Left colon (tissue), 2 donors: ENCODE measurements around the gene CHRM3. TPM values are rescaled to one million over a fixed set of nuclear protein-coding genes. Genes with fewer than 3 reads are reported as not detected.
"Not testable (repeated sequence)": the region's sequence is repeated elsewhere in the genome, so short reads cannot be mapped to it uniquely, and the experiment has no call there.

Experiments used
- ATAC-seq: fragments of 200-7000 bp; cut with Tn5 transposase; one replicate; pipeline ENCODE4 v1.9.1; 2020; ENCODE audit warnings: mild to moderate bottlenecking, moderate library complexity
- DNase-seq, 2 donors: peaks; one replicate each; pipeline ENCODE4 v3.0.0-alpha.2; 2020
- intact Hi-C, 2 donors: fragments of 100-400 bp; cut with DNase I in 1 of 2; cut with micrococcal nuclease in 1 of 2; formaldehyde crosslinking; loops; one replicate each; pipeline versions ENCODE4 v1.11.2 to v1.14.0; 2022; cut with DNase I, micrococcal nuclease
- long read RNA-seq: library from polyadenylated mRNA; unstranded; transcript quantifications from one replicate; pipeline ENCODE4 v2.0.0, GENCODE V29; 2021
- total RNA-seq, 2 donors: library from RNA; stranded (reverse); fragmentation: NEBNext Ultra II Directional; extraction: Animal tissue kit (Norgen Biotek cat#: 25700); gene quantifications; one replicate each; pipeline ENCODE4 v1.2.1, GENCODE V29; 2021
- donor health status: DM: no; HTN: no; CAD: no.
- donor health status: DM: yes; HTN: yes; CAD: no.

Gene CHRM3
- total RNA-seq = 10 to 100 TPM; 13.2 to 15.4 TPM
- long read RNA-seq, partial matches to known transcripts = 1 of 13 reads
- long read RNA-seq, other reads (novel, unspliced or antisense) = 12 of 13 reads

DNA sequence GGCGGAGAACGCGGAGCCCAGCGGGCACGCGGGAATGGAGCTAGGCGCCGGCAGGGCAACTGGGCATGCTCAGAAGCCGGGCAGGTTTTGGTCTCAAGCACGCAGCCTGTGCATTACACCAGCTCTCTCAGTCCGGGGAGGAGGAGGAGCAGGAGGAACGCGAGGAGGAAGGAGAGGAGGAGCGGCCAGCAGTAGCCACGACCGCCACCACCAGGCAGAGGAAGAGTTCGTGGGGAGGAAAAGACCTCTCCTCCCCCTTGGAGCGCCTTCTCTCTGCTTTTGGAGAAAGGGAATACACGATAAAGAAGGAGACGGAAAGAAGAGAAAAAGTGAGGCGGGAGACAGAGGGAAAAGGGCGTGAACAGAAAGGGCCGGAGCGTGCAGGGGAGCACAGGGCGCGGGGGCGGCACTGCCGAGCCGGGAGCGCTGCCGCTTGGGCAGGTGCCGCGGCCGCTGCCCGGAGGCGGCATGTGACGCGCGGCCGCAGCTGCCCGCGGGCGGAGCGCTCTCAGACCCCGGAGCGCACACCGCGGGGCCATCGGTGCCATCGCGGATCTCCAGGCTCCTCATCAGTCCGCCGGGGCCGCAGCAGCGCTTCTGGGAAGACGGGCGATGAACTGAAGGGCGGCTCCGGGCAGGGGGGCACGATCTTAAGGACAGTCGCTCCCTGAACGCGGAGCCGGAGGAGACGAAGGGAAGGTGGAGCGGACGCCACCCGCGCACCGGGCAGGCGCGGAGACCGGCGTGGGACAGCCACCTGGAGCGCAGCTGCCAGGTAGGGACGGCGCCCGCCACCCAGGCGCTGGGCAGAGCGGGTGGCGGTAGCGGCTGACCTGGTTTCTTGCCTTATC lies at the start of gene CHRM3:
CHRM3 (plus strand) TSS at position 116 of the 851 bp plus-strand sequence. CDS start 520,884 bp downstream, outside the sequence.
- intact Hi-C loops = no loop called here
- ATAC-seq (peak; percentile 95), DNase-seq (peak; percentile 84 to 91)

- DNase-seq = peak in 1 of 2 donors; percentile 47
- ATAC-seq = peak; percentile 98
- intact Hi-C loops = no loop called here
Measured at GRCh38 chr1:239337799-239338430, 48.5 kb upstream of the CHRM3 start.

- intact Hi-C loops = no loop called here
Measured at GRCh38 chr1:239347776-239348175, 38.6 kb upstream of the CHRM3 start.

GRCh38 chr1:239348635-239349353 lies 37.6 kb upstream of the CHRM3 start:
- intact Hi-C loops = no loop called here
- ATAC-seq = no peak
- DNase-seq = no peak

More at GRCh38 chr1:239347776-239348175, 38.6 kb upstream of the CHRM3 start:
- no peak for ATAC-seq
- DNase-seq = no peak

DNA sequence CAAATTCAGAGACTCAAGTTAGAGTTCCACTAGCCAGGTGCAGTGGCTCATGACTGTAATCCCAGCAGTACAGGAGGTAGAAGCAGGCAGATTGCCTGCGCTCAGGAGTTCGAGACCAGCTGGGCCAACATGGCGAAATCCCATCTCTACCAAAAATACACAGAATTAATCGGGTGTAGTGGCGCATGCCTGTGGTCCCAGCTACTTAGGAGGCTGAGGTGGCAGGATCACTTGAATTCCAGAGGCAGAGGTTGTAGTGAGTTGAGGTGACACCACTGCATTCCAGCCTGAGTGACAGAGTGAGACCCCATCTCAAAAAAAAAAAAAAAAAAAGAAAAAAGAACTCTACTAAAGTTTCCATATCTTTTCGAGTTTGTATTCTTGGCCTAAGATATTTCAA lies 36.7 kb upstream of the CHRM3 start:
- no peak for DNase-seq
- ATAC-seq = no peak
- intact Hi-C loops = no loop called here

- peak; percentile 100 for ATAC-seq
- DNase-seq = peak in 1 of 2 donors; percentile 35
- intact Hi-C loops = no loop called here
Measured at GRCh38 chr1:239353536-239353935, 32.8 kb upstream of the CHRM3 start.

DNA sequence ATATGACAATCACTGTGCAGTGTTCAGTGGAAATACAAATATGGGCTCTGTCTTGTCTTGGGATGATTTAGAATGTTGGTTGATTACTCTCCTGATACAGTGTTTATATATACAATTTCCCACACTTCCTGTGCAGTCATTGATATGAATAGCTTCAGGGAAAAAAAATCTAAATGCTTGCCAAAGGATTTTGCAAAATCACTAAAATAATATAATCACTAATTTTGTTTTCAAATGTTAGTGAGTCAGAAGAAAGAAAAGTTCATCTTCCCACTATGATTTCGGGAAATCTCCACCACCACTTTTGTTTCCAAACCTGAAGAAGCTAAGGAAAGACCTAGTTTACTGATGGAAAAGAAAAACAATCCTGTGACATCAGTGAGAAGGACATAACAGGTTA lies 32.1 kb upstream of the CHRM3 start:
- DNase-seq = no peak
- intact Hi-C loops = no loop called here
- no peak for ATAC-seq

DNA sequence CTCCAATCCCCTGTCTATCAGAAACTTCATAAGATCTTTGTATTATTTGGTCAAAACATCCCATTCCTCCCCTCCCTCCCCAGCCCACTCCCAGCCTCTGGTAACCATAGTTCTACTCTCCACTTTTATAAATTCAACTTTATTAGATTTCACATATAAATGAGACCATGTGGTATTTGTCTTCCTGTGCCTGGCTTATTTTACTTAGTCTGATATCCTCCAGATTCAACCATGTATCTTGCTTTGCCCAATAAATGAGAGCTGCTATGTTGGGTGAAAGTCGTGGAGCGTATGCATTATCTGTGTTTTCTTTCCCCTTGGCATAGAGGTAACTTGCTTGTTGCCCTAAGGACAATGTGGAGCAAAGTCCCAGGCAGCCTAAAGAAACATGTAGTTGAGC lies 28.5 kb upstream of the CHRM3 start:
- ATAC-seq (no peak), DNase-seq (no peak)
- intact Hi-C loops = no loop called here

DNA sequence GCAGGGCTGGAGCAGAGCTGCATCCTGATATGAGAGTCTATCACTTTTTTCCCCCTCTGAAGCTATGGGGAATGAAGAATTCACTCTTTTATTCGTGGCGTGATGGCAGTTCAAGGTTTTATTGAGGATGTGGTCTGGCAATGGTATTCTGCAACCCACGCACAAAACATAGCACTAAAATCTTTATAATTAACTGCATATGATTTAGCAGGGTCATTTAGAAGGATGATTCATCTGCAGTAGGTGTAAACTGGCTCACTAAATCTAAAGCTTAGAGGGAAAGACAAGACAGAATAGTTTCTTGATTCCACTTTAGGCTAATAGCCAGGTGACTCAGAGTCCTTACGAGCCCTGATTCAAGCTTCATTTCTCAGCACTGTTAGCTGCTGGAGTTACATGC lies 25.0 kb upstream of the CHRM3 start:
- peak; percentile 51 for ATAC-seq
- DNase-seq = no peak
- intact Hi-C loops = no loop called here

DNA sequence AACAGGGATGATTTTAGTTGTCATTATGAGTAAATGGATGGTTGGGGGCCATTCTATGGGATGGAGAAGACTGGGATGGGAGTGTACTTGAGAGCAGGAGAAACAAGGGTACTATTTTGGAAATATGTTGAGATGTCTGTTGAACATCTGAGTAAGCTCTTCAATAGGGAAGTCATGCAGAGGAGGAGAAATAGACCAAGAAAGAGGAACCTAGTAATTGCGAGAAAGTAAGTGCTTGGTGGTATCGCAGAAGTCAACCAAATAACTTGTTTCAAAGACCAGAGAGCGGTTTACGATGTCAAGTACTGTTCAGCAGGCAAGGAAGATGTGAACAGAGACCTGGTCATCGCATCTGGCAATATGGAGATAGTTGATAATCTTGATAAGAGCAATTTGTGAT lies 22.4 kb upstream of the CHRM3 start:
- intact Hi-C loops = no loop called here
- DNase-seq (no peak), ATAC-seq (no peak)

DNA sequence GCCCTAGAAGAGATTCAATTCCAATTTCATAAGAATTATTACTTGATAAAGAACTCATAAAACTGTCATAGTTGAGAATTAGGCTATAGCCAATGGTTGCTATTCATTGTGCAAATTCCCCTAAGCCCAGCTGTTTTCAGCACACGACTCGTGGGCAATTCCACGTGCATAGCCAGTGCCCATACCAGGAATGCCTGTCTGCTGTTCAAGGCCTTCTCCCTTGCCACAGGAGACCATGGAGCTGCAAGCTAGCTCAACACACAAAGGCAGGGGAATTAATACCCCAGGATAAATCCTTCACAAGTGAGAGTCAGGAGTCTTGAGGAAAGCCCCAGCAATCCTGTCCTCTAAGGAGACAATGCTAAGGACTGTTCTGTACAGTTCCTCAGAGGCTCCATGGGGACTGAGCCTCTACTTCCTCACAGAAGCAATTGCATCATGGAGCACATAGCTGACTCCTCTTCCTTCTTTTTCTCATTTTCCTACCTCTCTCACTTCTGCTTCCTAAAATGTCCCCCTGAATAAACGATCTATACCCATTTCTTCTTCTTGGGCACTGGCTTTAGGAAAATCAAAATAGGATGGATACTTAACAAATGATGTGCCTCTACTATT lies 19.1 kb upstream of the CHRM3 start:
- ATAC-seq (no peak), DNase-seq (no peak)
- intact Hi-C loops = no loop called here

- intact Hi-C loops = no loop called here
- DNase-seq (peak; percentile 9 to 51), ATAC-seq (peak; percentile 99)
Measured at GRCh38 chr1:239368436-239369109, 17.8 kb upstream of the CHRM3 start.

GRCh38 chr1:239370869-239371268 lies 15.5 kb upstream of the CHRM3 start:
- ATAC-seq, DNase-seq, intact Hi-C loops: not testable (repeated sequence)

DNA sequence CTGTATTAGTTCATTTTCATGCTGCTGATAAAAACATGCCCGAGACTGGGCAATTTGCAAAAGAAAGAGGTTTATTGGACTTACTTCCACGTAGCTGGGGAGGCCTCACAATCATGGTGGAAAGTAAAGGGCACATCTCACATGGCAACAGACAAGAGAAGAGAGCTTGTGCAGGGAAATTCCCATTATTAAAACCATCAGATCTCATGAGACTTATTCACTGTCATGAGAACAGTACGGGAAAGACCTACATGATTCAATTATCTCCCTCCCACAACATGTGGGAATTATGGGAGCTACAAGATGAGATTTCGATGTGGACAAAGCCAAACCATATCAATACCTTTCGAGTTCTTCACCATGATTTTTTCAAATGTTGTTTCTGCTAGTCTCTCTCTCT lies 3.7 kb upstream of the CHRM3 start:
- DNase-seq (no peak), ATAC-seq (no peak)
- intact Hi-C loops = no loop called here

DNA sequence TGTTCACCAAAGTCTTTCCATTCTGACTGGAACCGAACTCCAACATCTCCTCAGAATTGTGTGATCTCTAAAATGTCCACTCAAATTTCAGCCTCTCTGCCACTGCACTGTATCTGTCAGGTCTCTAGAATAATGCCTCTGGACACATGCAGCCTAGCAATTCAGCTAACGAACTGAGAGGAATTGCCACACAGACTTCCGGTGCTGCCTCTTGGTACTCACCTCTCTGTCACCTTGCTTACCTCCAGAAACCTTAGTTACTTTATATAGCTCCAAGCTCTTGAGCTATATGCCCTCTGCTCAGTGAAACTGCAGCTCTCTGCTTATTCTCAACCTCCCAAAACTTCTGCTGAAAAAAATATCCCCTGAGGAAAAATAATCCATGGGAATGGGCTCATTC lies 2.7 kb upstream of the CHRM3 start:
- no peak for DNase-seq
- ATAC-seq = no peak
- intact Hi-C loops = no loop called here

GRCh38 chr1:239387304-239388158 lies 1.2 kb downstream of the CHRM3 start:
- intact Hi-C loops = no loop called here
- ATAC-seq (peak; percentile 27), DNase-seq (peak; percentile 29 to 37)

GRCh38 chr1:239388159-239388485 lies 1.8 kb downstream of the CHRM3 start:
- no peak for DNase-seq
- intact Hi-C loops = no loop called here
- no peak for ATAC-seq

DNA sequence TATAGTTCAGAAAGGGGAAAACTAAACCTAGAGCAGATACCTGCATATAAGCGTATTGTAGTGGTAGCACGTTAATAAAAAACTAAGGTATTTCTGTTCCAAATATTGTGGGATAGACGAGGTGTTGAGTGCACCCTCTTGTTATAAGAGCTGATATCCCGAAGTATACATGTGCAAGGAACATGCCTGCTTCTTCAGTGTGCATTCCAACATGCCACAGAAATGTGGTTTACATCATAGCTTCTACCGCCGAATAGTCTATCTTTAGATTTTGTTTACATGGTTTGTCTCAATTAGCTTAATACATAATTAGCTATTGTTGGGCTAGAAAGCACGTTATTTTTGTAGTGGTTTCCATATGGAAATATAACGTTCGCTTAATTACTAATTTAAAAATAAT lies 2.2 kb downstream of the CHRM3 start:
- intact Hi-C loops = no loop called here
- no peak for ATAC-seq
- no peak for DNase-seq
